ENCODE measurements around the gene GTPBP2. TPM values are rescaled to one million over a fixed set of nuclear protein-coding genes. Genes with fewer than 3 reads are reported as not detected.

Gene GTPBP2
- total and polyA plus RNA-seq, 2 of the 13 experiments (the other 11 are each of a cell fraction or from before 2014, with no cell fraction given): 26.9 to 88.2 TPM

DNA sequence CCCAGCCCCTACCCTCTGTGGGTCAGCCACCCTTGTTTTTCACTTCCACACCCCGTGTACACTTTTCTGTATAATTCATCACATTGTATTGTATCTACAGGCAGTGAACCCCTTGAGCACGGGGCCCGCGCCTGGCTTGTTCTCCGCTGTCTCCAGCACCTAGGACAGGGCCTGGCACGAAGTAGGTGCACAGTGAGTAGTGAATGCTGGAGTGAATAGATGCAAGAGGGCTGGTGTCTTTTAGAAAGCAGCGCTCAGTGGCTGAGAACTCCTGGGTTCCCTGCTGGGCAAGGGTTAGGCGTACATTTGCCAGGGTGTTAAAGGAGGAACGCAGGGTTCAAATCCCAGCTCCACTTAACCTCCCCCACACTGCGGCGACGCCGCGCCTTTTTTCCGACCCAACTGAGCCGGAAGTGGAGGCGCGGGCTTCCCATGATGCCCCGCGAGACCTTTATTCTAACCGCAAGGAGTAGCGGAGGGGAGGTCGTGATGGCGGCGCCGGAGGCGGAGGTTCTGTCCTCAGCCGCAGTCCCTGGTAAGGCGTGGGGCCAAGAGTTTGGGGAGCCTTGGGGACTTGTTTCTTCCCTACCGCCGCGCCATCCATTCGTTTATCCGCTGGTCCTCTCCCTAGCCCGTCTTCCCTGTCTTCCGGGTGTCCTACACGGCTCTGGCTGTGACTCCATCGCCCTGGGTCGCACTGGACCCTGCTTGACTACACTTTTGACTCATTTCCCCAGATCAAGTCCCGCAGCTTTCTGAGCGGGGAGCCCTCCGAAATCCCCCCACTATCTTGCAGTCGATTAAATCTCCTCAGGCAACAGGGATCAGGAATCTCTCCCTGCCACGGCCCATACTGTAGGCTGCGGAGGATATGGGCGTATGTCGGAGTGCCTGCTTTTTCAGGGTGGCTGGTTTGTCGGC, 6.6 kb upstream of the GTPBP2 start, which contains the start of gene MAD2L1BP (continued):
- TF ChIP-seq, protein P1, sequence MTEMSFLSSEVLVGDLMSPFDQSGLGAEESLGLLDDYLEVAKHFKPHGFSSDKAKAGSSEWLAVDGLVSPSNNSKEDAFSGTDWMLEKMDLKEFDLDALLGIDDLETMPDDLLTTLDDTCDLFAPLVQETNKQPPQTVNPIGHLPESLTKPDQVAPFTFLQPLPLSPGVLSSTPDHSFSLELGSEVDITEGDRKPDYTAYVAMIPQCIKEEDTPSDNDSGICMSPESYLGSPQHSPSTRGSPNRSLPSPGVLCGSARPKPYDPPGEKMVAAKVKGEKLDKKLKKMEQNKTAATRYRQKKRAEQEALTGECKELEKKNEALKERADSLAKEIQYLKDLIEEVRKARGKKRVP (CRISPR knock-in tag; IDR thresholded peaks at IDR 0.05): peak in 1 of 2 experiments; percentile 15; a peak in 1 of 4 replicates
- TF ChIP-seq SOX6 (IDR thresholded peaks at IDR 0.05): no peak
- TF ChIP-seq SOX6 (CRISPR knock-in tag; IDR thresholded peaks at IDR 0.05): peak; percentile 53
- peak; percentile 58; the same call in 1 of the 2 replicates for TF ChIP-seq HOXA5 (CRISPR knock-in tag; IDR thresholded peaks at IDR 0.05)
- TF ChIP-seq BCL6 (CRISPR knock-in tag; IDR thresholded peaks at IDR 0.05): peak; percentile 50; the same call in 1 of the 2 replicates
- TF ChIP-seq SETDB1 (CRISPR knock-in tag; IDR thresholded peaks at IDR 0.05; ENCODE audit: borderline replicate concordance): no peak
- TF ChIP-seq ZNF343 (CRISPR knock-in tag; IDR thresholded peaks at IDR 0.05): peak; percentile 56; the same call in 1 of the 2 replicates
- TF ChIP-seq YEATS4 (CRISPR knock-in tag; IDR thresholded peaks at IDR 0.05; ENCODE audit: borderline replicate concordance): peak; percentile 86; the same call in 1 of the 2 replicates
- TF ChIP-seq ZNF772 (CRISPR knock-in tag; IDR thresholded peaks at IDR 0.05): peak; percentile 87
- TF ChIP-seq, protein P2, sequence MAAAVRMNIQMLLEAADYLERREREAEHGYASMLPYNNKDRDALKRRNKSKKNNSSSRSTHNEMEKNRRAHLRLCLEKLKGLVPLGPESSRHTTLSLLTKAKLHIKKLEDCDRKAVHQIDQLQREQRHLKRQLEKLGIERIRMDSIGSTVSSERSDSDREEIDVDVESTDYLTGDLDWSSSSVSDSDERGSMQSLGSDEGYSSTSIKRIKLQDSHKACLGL (CRISPR knock-in tag; IDR thresholded peaks at IDR 0.05): peak; percentile 73; the same call in 1 of the 2 replicates
- TF ChIP-seq BRD4 (CRISPR knock-in tag; IDR thresholded peaks at IDR 0.05): peak; percentile 81
- TF ChIP-seq ZNF878 (CRISPR knock-in tag; IDR thresholded peaks at IDR 0.05): peak; percentile 87; the same call in 1 of the 2 replicates
- TF ChIP-seq, protein P3, sequence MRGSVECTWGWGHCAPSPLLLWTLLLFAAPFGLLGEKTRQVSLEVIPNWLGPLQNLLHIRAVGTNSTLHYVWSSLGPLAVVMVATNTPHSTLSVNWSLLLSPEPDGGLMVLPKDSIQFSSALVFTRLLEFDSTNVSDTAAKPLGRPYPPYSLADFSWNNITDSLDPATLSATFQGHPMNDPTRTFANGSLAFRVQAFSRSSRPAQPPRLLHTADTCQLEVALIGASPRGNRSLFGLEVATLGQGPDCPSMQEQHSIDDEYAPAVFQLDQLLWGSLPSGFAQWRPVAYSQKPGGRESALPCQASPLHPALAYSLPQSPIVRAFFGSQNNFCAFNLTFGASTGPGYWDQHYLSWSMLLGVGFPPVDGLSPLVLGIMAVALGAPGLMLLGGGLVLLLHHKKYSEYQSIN (CRISPR knock-in tag; IDR thresholded peaks at IDR 0.05; ENCODE audit: borderline replicate concordance): no peak
- TF ChIP-seq, protein P4, sequence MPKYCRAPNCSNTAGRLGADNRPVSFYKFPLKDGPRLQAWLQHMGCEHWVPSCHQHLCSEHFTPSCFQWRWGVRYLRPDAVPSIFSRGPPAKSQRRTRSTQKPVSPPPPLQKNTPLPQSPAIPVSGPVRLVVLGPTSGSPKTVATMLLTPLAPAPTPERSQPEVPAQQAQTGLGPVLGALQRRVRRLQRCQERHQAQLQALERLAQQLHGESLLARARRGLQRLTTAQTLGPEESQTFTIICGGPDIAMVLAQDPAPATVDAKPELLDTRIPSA (CRISPR knock-in tag; IDR thresholded peaks at IDR 0.05; ENCODE audit: borderline replicate concordance): no peak
- TF ChIP-seq, protein P5, sequence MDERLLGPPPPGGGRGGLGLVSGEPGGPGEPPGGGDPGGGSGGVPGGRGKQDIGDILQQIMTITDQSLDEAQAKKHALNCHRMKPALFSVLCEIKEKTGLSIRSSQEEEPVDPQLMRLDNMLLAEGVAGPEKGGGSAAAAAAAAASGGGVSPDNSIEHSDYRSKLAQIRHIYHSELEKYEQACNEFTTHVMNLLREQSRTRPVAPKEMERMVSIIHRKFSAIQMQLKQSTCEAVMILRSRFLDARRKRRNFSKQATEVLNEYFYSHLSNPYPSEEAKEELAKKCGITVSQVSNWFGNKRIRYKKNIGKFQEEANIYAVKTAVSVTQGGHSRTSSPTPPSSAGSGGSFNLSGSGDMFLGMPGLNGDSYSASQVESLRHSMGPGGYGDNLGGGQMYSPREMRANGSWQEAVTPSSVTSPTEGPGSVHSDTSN (CRISPR knock-in tag; IDR thresholded peaks at IDR 0.05): no peak
- peak; percentile 70 for TF ChIP-seq TAF15 (IDR thresholded peaks at IDR 0.05; ENCODE audit: low read depth, low read length, poor library complexity, severe bottlenecking)
- TF ChIP-seq, protein P6, sequence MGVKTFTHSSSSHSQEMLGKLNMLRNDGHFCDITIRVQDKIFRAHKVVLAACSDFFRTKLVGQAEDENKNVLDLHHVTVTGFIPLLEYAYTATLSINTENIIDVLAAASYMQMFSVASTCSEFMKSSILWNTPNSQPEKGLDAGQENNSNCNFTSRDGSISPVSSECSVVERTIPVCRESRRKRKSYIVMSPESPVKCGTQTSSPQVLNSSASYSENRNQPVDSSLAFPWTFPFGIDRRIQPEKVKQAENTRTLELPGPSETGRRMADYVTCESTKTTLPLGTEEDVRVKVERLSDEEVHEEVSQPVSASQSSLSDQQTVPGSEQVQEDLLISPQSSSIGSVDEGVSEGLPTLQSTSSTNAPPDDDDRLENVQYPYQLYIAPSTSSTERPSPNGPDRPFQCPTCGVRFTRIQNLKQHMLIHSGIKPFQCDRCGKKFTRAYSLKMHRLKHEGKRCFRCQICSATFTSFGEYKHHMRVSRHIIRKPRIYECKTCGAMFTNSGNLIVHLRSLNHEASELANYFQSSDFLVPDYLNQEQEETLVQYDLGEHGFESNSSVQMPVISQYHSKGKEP (CRISPR knock-in tag; IDR thresholded peaks at IDR 0.05): no peak
- TF ChIP-seq SIN3A (IDR thresholded peaks at IDR 0.05; ENCODE audit: borderline replicate concordance, low read depth, low read length): peak; percentile 95
- no peak; the same call in none of the 2 replicates for TF ChIP-seq ZNF205 (CRISPR knock-in tag; IDR thresholded peaks at IDR 0.05)
- no peak for TF ChIP-seq FOXA1 (IDR thresholded peaks at IDR 0.05)
- TF ChIP-seq FOXA1 (CRISPR knock-in tag; IDR thresholded peaks at IDR 0.05): no peak; the same call in 1 of the 2 replicates
- 0 out of 2 replicates have a peak, but pooled peaks have one; percentile 17 for TF ChIP-seq ZSCAN25 (CRISPR knock-in tag; IDR thresholded peaks at IDR 0.05)
- peak; percentile 88; the same call in 1 of the 2 replicates for TF ChIP-seq TBX2 (CRISPR knock-in tag; IDR thresholded peaks at IDR 0.05; ENCODE audit: borderline replicate concordance)
